ENCODE results near the gene BBS4.
"Not testable (repeated sequence)": the region's sequence is repeated elsewhere in the genome, so short reads cannot be mapped to it uniquely, and the experiment has no call there.

DNA sequence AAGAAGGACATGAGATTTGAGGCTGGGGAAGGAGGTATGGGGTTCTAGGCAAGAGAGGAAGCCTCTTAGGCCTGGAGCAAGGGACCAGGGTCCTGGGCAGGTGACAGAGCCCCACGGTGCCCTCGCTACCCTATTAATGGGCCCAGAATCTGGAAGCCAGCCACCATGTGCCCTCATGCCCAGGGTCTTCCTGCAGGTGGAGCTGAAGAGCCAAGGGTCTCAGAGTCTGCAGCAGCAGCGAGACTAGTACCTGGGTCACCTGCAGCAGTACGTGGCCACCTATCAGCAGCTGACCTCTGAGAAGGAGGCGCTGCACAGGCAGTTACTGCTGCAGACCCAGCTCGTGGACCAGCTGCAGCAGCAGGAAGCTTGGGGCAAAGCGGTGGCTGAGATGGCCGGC, 22.1 kb upstream of the BBS4 start:
- not testable (repeated sequence) for TF ChIP-seq YY1 (IDR thresholded peaks at IDR 0.05; ENCODE audit: insufficient read depth, insufficient read length); SUZ12 (IDR thresholded peaks at IDR 0.05; ENCODE audit: extremely low read depth, insufficient read depth, insufficient read length)

Measured in NT2/D1 (cell line).